HCT116 (cell line): ENCODE results near the gene SYNGR3.

Source experiments
- CTCF ChIP-seq, 3 experiments: fragments of 200-600 bp in 1 of 3; sonication (generic) in 1 of 3; IDR thresholded peaks in 2 of 3; conservative IDR thresholded peaks in 1 of 3; 2 replicates each; pipeline ENCODE4 v1.5.1; 2012 to 2017; ENCODE audit warnings: low read depth in 2 of 3, low read length in 2 of 3, antibody characterized with exemption in 1 of 3, borderline replicate concordance in 1 of 3, control low read depth in 1 of 3, mild to moderate bottlenecking in 1 of 3, mixed read lengths in 1 of 3, mixed run types in 1 of 3, moderate library complexity in 1 of 3; ENCODE audit not compliant: insufficient read depth in 1 of 3
- ELF1 ChIP-seq: IDR thresholded peaks from 2 replicates; pipeline ENCODE4 v1.6.1; 2012; ENCODE audit warnings: low read depth, borderline replicate concordance
- EZH2 ChIP-seq: fragments of 200-600 bp; sonication (generic); IDR thresholded peaks from 2 replicates; pipeline ENCODE4 v1.6.1; 2017; ENCODE audit warnings: antibody characterized with exemption, mixed run types
- EZH2phosphoT487 ChIP-seq: fragments of 200-600 bp; IDR thresholded peaks from 2 replicates; pipeline ENCODE4 v1.6.1; 2018; ENCODE audit warnings: antibody characterized with exemption, borderline replicate concordance
- JUND ChIP-seq: IDR thresholded peaks from 2 replicates; pipeline ENCODE4 v1.6.1; 2012
- MAX ChIP-seq: IDR thresholded peaks from 2 replicates; pipeline ENCODE4 v1.6.1; 2012
- POLR2A ChIP-seq: IDR thresholded peaks from 2 replicates; pipeline ENCODE4 v1.7.0; 2011; ENCODE audit warnings: borderline replicate concordance; ENCODE audit not compliant: insufficient read depth, insufficient read length; ENCODE audit errors: extremely low read depth
- POLR2AphosphoS5 ChIP-seq: IDR thresholded peaks from 2 replicates; pipeline ENCODE4 v1.6.1; 2011; ENCODE audit warnings: mild to moderate bottlenecking, low read depth, low read length, moderate library complexity
- RAD21 ChIP-seq: IDR thresholded peaks from 2 replicates; pipeline ENCODE4 v1.6.1; 2012; ENCODE audit warnings: low read depth, mild to moderate bottlenecking
- SIN3A ChIP-seq: IDR thresholded peaks from 2 replicates; pipeline ENCODE4 v1.6.1; 2012; ENCODE audit warnings: low read depth
- SP1 ChIP-seq: IDR thresholded peaks from 2 replicates; pipeline ENCODE4 v1.6.1; 2012; ENCODE audit warnings: low read depth
- ZFX ChIP-seq: fragments of 450-650 bp; IDR thresholded peaks from 2 replicates; pipeline ENCODE4 v1.6.1; 2017
- ZNF274 ChIP-seq: fragments of 200-500 bp; sonication (Bioruptor generic); IDR thresholded peaks from 2 replicates; pipeline ENCODE4 v1.6.1; 2014; ENCODE audit warnings: mild to moderate bottlenecking, low read depth, low read length, inconsistent platforms

- no peak for TF ChIP-seq EZH2phosphoT487
- TF ChIP-seq SIN3A: no peak
- peak; percentile 91 for TF ChIP-seq POLR2AphosphoS5
- TF ChIP-seq CTCF (IDR thresholded peaks at IDR 0.05 in 2 of 3, conservative IDR thresholded peaks at IDR 0.05 in 1 of 3; ENCODE audit: borderline replicate concordance in 1 of 3, insufficient read depth in 1 of 3, low read depth in 2 of 3, low read length in 2 of 3): no peak
- no peak for TF ChIP-seq EZH2
- no peak for TF ChIP-seq RAD21
- peak; percentile 74 for TF ChIP-seq POLR2A
- no peak for TF ChIP-seq ELF1
- peak; percentile 48; the same call in 1 of the 2 replicates for TF ChIP-seq ZFX
- TF ChIP-seq MAX: no peak
- TF ChIP-seq ZNF274: no peak
- TF ChIP-seq JUND: no peak
- no peak for TF ChIP-seq SP1
Observed at GRCh38 chr16:1979271-1980029, 10.3 kb upstream of the SYNGR3 start.
